Gastrocnemius medialis (tissue), 4 donors: Measurements from ENCODE around the gene MED12L.

Experiments
- POLR2A ChIP-seq, 2 donors: fragments of 450-650 bp; IDR thresholded peaks; one replicate each; pipeline ENCODE4 v1.6.1; 2017; ENCODE audit warnings: antibody characterized with exemption in 2 of 2, mild to moderate bottlenecking in 2 of 2, moderate library complexity in 2 of 2
- TF ChIP-seq, protein P1 (sequence below), 5 experiments: fragments of 450-650 bp in 3 of 5; fragments of 200-600 bp in 2 of 5; sonication (generic) in 2 of 5; IDR thresholded peaks in 4 of 5; conservative IDR thresholded peaks in 1 of 5; 1 replicate in 4 of 5; 2 replicates in 1 of 5; pipeline ENCODE4 v1.5.1; 2016 to 2019; ENCODE audit warnings: antibody characterized with exemption in 5 of 5, mild to moderate bottlenecking in 3 of 5, moderate library complexity in 3 of 5

DNA sequence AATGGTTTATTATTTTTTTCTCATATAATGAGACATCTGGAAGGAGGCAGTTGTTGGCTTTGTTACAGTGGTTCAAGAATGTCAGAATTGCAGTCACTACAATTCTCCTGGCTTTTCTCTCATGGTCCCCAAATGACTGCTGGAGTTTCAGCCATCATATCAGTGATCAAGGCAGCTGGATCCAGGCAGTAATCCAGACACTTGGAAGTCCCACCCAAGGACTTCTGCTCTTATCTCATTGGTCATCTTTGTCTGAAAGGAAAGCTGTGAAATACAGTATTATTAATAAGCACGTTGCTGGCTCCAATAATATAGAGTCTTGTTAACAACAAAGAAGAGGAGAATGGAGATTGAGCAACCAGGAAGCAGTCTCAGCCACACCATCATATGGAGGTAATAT lies 22.9 kb upstream of the MED12L start:
- TF ChIP-seq, protein P1, sequence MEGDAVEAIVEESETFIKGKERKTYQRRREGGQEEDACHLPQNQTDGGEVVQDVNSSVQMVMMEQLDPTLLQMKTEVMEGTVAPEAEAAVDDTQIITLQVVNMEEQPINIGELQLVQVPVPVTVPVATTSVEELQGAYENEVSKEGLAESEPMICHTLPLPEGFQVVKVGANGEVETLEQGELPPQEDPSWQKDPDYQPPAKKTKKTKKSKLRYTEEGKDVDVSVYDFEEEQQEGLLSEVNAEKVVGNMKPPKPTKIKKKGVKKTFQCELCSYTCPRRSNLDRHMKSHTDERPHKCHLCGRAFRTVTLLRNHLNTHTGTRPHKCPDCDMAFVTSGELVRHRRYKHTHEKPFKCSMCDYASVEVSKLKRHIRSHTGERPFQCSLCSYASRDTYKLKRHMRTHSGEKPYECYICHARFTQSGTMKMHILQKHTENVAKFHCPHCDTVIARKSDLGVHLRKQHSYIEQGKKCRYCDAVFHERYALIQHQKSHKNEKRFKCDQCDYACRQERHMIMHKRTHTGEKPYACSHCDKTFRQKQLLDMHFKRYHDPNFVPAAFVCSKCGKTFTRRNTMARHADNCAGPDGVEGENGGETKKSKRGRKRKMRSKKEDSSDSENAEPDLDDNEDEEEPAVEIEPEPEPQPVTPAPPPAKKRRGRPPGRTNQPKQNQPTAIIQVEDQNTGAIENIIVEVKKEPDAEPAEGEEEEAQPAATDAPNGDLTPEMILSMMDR (IDR thresholded peaks at IDR 0.05 in 4 of 5, conservative IDR thresholded peaks at IDR 0.05 in 1 of 5), result no peak
- TF ChIP-seq POLR2A (IDR thresholded peaks at IDR 0.05), result no peak
